Neural cell (in vitro differentiated cells): Measurements from ENCODE around the gene KIF4A. TPM values are rescaled to one million over a fixed set of nuclear protein-coding genes. Genes with fewer than 3 reads are reported as not detected.
"Not testable (repeated sequence)": the region's sequence is repeated elsewhere in the genome, so short reads cannot be mapped to it uniquely, and the experiment has no call there.

ENCODE experiments used
- H2AFZ ChIP-seq: fragments of 200-600, 300-800 bp; sonication (generic), shearing (Covaris generic); 2 replicates; pipeline ENCODE4 v1.6.0; 2014; ENCODE audit warnings: low read depth, mild to moderate bottlenecking, antibody characterized with exemption, low read length, moderate library complexity
- H3F3A ChIP-seq: fragments of 200-600 bp; shearing (Covaris generic); 2 replicates; pipeline ENCODE4 v1.6.1; 2016; ENCODE audit warnings: mild to moderate bottlenecking, moderate library complexity, mixed read lengths, antibody characterized with exemption, low read length; ENCODE audit not compliant: insufficient read depth, poor library complexity, severe bottlenecking
- H3K27ac ChIP-seq: fragments of 200-600, 300-800 bp; sonication (generic), shearing (Covaris generic); 2 replicates; pipeline ENCODE4 v1.5.1; 2014; ENCODE audit warnings: mild to moderate bottlenecking, low read length, moderate library complexity
- H3K27me3 ChIP-seq: fragments of 300-800, 200-600 bp; sonication (generic), shearing (Covaris generic); 2 replicates; pipeline ENCODE4 v1.6.0; 2014; ENCODE audit warnings: mild to moderate bottlenecking, low read depth, low read length, moderate library complexity; ENCODE audit not compliant: insufficient read depth
- H3K36me3 ChIP-seq: fragments of 300-800, 200-600 bp; sonication (generic), shearing (Covaris generic); 2 replicates; pipeline ENCODE4 v1.5.1; 2014; ENCODE audit warnings: mild to moderate bottlenecking, antibody characterized with exemption, low read length, moderate library complexity; ENCODE audit not compliant: insufficient read depth
- H3K4me2 ChIP-seq: fragments of 300-800, 200-600 bp; sonication (generic), shearing (Covaris generic); 2 replicates; pipeline ENCODE4 v1.6.0; 2014; ENCODE audit warnings: mild to moderate bottlenecking, low read length
- H3K4me3 ChIP-seq: fragments of 300-800, 200-600 bp; sonication (generic), shearing (Covaris generic); 2 replicates; pipeline ENCODE4 v1.5.1; 2014; ENCODE audit warnings: mild to moderate bottlenecking, low read length, moderate library complexity
- H3K79me2 ChIP-seq: fragments of 200-600 bp; shearing (Covaris generic); replicated peaks from 2 replicates; pipeline ENCODE4 v1.6.0; 2014; ENCODE audit warnings: mild to moderate bottlenecking, low read length, moderate library complexity; ENCODE audit not compliant: insufficient read depth
- H3K9ac ChIP-seq: fragments of 300-800, 200-600 bp; sonication (generic), shearing (Covaris generic); 2 replicates; pipeline ENCODE4 v1.6.1; 2016; ENCODE audit warnings: mild to moderate bottlenecking, low read length, mixed read lengths
- H3K9me2 ChIP-seq: fragments of 200-600 bp; shearing (Covaris generic); 2 replicates; pipeline ENCODE4 v1.6.1; 2016; ENCODE audit warnings: mild to moderate bottlenecking, low read length, mixed read lengths; ENCODE audit not compliant: insufficient read depth
- H3K9me3 ChIP-seq: fragments of 200-600, 300-800 bp; sonication (generic), shearing (Covaris generic); 2 replicates; pipeline ENCODE4 v1.6.1; 2016; ENCODE audit warnings: mild to moderate bottlenecking, mixed run types, low read length, moderate library complexity, mixed read lengths
- H4K20me1 ChIP-seq: fragments of 200-600 bp; shearing (Covaris generic); 2 replicates; pipeline ENCODE4 v1.6.1; 2016; ENCODE audit warnings: mild to moderate bottlenecking, mixed run types; ENCODE audit not compliant: insufficient read depth
- EP300 ChIP-seq: fragments of 450-650 bp; conservative IDR thresholded peaks from 2 replicates; pipeline ENCODE4 v1.6.1; 2014; ENCODE audit warnings: antibody characterized with exemption, mild to moderate bottlenecking, moderate library complexity; ENCODE audit not compliant: poor library complexity, severe bottlenecking
- EZH2 ChIP-seq: fragments of 200-600, 300-800 bp; shearing (Covaris generic), sonication (generic); IDR thresholded peaks from 2 replicates; pipeline ENCODE4 v1.6.1; 2014; ENCODE audit warnings: antibody characterized with exemption, low read length, borderline replicate concordance, mild to moderate bottlenecking; ENCODE audit not compliant: insufficient read depth, poor library complexity, severe bottlenecking
- MXI1 ChIP-seq: fragments of 450-650 bp; conservative IDR thresholded peaks from 2 replicates; pipeline ENCODE4 v1.6.1; 2014; ENCODE audit warnings: antibody characterized with exemption, mild to moderate bottlenecking; ENCODE audit not compliant: poor library complexity, severe bottlenecking
- POLR2AphosphoS5 ChIP-seq: IDR thresholded peaks from 2 replicates; pipeline ENCODE4 v1.6.1; 2012
- RAD21 ChIP-seq: fragments of 450-650 bp; conservative IDR thresholded peaks from 2 replicates; pipeline ENCODE4 v1.6.1; 2014; ENCODE audit warnings: antibody characterized with exemption, mild to moderate bottlenecking, moderate library complexity
- SMC3 ChIP-seq: fragments of 450-650 bp; conservative IDR thresholded peaks from 2 replicates; pipeline ENCODE4 v1.6.1; 2014; ENCODE audit warnings: antibody characterized with exemption, mild to moderate bottlenecking, moderate library complexity; ENCODE audit not compliant: poor library complexity
- TAF1 ChIP-seq: IDR thresholded peaks from 2 replicates; pipeline ENCODE4 v1.6.1; 2012; ENCODE audit warnings: low read depth
- polyA plus RNA-seq: library from polyadenylated mRNA; depleted of rRNA; stranded (reverse); fragments of >200 nt; gene quantifications from 2 replicates; pipeline ENCODE4 v1.2.3, GENCODE V29; 2014
- TF ChIP-seq, protein P1 (sequence below): fragments of 450-650 bp; IDR thresholded peaks from 2 replicates; pipeline ENCODE4 v1.5.1; 2014; ENCODE audit warnings: antibody characterized with exemption, mild to moderate bottlenecking, moderate library complexity; ENCODE audit not compliant: poor library complexity, severe bottlenecking
- TF ChIP-seq, protein P2 (sequence below): IDR thresholded peaks from 2 replicates; pipeline ENCODE4 v1.6.1; 2012; ENCODE audit warnings: borderline replicate concordance

KIF4A gene
- polyA plus RNA-seq, 1 donor from 2014 or later = 1.1 TPM

DNA sequence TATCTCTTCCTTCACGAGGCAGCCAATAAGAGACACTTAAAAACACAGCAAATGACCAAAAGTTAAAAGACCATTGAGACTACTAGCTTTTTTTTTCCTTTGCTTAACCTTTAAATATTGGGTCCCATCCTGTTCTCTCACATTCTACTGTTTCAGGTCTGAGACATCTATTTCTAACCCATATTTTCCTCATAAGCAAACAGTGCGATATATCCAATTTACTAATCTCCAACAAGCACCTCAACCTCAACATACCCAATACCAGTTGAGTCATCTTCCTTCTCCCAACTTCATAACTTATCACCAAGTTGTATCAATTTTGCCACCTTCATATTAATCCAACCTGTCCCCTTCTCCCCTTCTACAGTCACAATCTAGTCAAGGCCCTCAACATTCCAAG, 48.4 kb upstream of the KIF4A start:
- no peak for TF ChIP-seq SMC3
- Histone ChIP-seq H3K79me2 (no peaks in the 10 kb centered on the region), H3K9ac (no peak overlapping the region), H3K9me2 (no peaks in the 10 kb centered on the region), H3K9me3 (no peaks in the 10 kb centered on the region), H3K27ac (no peak overlapping the region), H3K4me3 (no peak overlapping the region), H3F3A (no peaks in the 10 kb centered on the region), H2AFZ (no peak overlapping the region), H4K20me1 (no peaks in the 10 kb centered on the region), H3K27me3 (no peaks in the 10 kb centered on the region), H3K4me2 (no peak overlapping the region), H3K36me3 (no peaks in the 10 kb centered on the region)

DNA sequence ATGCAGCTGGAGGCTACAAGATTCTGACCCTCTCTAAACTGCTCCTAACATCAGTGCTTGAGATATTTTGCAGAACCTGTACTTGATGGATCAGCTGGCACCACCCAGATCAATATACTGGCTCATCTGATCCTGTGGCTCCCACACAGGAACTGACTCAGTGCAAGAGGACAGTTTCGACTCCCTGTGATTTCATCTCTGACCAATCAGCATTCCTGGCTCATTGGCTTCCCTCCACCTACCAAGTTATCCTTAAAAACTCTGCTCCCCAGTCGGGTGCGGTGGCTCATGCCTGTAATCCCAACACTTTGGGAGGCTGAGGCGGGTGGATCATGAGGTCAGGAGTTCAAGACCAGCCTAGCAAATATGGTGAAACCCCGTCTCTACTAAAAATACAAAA, 46.3 kb upstream of the KIF4A start:
- not testable (repeated sequence) for H3K4me3 ChIP-seq, H3K36me3 ChIP-seq, H3K79me2 ChIP-seq, H3K9ac ChIP-seq, H2AFZ ChIP-seq, H3K9me2 ChIP-seq, H4K20me1 ChIP-seq, H3K4me2 ChIP-seq, H3K27ac ChIP-seq, H3K9me3 ChIP-seq, H3F3A ChIP-seq, H3K27me3 ChIP-seq

- H3K27ac ChIP-seq = no peak overlapping the region
- no peaks in the 10 kb centered on the region for H3F3A ChIP-seq
- H2AFZ ChIP-seq = no peak overlapping the region
- H4K20me1 ChIP-seq = no peaks in the 10 kb centered on the region
- H3K9me2 ChIP-seq = no peaks in the 10 kb centered on the region
- H3K9me3 ChIP-seq = no peaks in the 10 kb centered on the region
- H3K9ac ChIP-seq = no peak overlapping the region
- no peaks in the 10 kb centered on the region for H3K36me3 ChIP-seq
- no peak overlapping the region for H3K4me3 ChIP-seq
- H3K27me3 ChIP-seq = no peaks in the 10 kb centered on the region
- H3K79me2 ChIP-seq = no peaks in the 10 kb centered on the region
- TF ChIP-seq TAF1 = no peak
- TF ChIP-seq, protein P1, sequence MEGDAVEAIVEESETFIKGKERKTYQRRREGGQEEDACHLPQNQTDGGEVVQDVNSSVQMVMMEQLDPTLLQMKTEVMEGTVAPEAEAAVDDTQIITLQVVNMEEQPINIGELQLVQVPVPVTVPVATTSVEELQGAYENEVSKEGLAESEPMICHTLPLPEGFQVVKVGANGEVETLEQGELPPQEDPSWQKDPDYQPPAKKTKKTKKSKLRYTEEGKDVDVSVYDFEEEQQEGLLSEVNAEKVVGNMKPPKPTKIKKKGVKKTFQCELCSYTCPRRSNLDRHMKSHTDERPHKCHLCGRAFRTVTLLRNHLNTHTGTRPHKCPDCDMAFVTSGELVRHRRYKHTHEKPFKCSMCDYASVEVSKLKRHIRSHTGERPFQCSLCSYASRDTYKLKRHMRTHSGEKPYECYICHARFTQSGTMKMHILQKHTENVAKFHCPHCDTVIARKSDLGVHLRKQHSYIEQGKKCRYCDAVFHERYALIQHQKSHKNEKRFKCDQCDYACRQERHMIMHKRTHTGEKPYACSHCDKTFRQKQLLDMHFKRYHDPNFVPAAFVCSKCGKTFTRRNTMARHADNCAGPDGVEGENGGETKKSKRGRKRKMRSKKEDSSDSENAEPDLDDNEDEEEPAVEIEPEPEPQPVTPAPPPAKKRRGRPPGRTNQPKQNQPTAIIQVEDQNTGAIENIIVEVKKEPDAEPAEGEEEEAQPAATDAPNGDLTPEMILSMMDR = no peak
- TF ChIP-seq MXI1 = no peak
- TF ChIP-seq EZH2 = no peak
- TF ChIP-seq EP300 = no peak
- TF ChIP-seq RAD21 = no peak
- no peak for TF ChIP-seq SMC3
- TF ChIP-seq POLR2AphosphoS5 = no peak
- TF ChIP-seq, protein P2, sequence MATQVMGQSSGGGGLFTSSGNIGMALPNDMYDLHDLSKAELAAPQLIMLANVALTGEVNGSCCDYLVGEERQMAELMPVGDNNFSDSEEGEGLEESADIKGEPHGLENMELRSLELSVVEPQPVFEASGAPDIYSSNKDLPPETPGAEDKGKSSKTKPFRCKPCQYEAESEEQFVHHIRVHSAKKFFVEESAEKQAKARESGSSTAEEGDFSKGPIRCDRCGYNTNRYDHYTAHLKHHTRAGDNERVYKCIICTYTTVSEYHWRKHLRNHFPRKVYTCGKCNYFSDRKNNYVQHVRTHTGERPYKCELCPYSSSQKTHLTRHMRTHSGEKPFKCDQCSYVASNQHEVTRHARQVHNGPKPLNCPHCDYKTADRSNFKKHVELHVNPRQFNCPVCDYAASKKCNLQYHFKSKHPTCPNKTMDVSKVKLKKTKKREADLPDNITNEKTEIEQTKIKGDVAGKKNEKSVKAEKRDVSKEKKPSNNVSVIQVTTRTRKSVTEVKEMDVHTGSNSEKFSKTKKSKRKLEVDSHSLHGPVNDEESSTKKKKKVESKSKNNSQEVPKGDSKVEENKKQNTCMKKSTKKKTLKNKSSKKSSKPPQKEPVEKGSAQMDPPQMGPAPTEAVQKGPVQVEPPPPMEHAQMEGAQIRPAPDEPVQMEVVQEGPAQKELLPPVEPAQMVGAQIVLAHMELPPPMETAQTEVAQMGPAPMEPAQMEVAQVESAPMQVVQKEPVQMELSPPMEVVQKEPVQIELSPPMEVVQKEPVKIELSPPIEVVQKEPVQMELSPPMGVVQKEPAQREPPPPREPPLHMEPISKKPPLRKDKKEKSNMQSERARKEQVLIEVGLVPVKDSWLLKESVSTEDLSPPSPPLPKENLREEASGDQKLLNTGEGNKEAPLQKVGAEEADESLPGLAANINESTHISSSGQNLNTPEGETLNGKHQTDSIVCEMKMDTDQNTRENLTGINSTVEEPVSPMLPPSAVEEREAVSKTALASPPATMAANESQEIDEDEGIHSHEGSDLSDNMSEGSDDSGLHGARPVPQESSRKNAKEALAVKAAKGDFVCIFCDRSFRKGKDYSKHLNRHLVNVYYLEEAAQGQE = no peak
- H3K4me2 ChIP-seq = no peak overlapping the region
Observed at GRCh38 chrX:70244881-70245280, 45.0 kb upstream of the KIF4A start.
